NT2/D1 (cell line): ENCODE results near the gene GPR87.

Experiments
- DNase-seq: peaks from one replicate; pipeline ENCODE4 v3.0.0-alpha.2; 2011; ENCODE audit warnings: low read depth, low spot score
- H3K27me3 ChIP-seq: 2 replicates; pipeline ENCODE4 v1.6.0; 2011; ENCODE audit warnings: mild to moderate bottlenecking; ENCODE audit not compliant: insufficient read length, insufficient read depth
- H3K36me3 ChIP-seq: 2 replicates; pipeline ENCODE4 v1.6.1; 2011; ENCODE audit warnings: mild to moderate bottlenecking, low read length, mixed read lengths; ENCODE audit not compliant: insufficient read depth, insufficient read length
- H3K4me1 ChIP-seq: 2 replicates; pipeline ENCODE4 v1.5.1; 2011; ENCODE audit not compliant: insufficient read depth, insufficient read length
- H3K4me3 ChIP-seq: 2 replicates; pipeline ENCODE4 v1.5.1; 2011; ENCODE audit warnings: low read depth; ENCODE audit not compliant: insufficient read length
- H3K9ac ChIP-seq: 2 replicates; pipeline ENCODE4 v1.6.0; 2011; ENCODE audit warnings: low read depth; ENCODE audit not compliant: insufficient read length
- H3K9me3 ChIP-seq: 2 replicates; pipeline ENCODE4 v1.5.1; 2011; ENCODE audit warnings: mild to moderate bottlenecking, low read length; ENCODE audit not compliant: insufficient read depth
- SUZ12 ChIP-seq: IDR thresholded peaks from 2 replicates; pipeline ENCODE4 v1.6.1; 2011; ENCODE audit not compliant: insufficient read length, insufficient read depth; ENCODE audit errors: extremely low read depth
- YY1 ChIP-seq: IDR thresholded peaks from 2 replicates; pipeline ENCODE4 v1.6.1; 2011; ENCODE audit not compliant: insufficient read length, insufficient read depth
- ZNF274 ChIP-seq: IDR thresholded peaks from 2 replicates; pipeline ENCODE4 v1.6.1; 2011; ENCODE audit warnings: mild to moderate bottlenecking, low read depth, low read length

Gene GPR87

DNA sequence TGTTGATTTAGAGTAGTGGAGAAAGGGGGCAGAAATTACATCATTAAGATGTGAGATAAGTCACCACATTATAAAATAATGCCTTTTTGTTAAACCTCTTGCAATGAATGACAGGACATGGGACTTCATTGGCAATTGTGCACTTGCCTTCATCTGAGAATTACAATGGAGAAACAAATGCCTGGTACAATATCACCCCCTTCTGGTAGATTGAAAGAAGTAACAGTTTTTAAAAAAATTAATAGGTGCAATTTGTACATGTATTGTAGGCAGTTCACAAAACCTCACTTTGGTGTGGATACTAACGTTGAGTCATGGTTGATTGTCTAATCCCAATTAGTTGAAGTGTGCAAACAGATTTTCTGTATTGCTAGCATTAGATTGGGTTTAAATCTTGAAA is 33.7 kb downstream of the GPR87 start:
- TF ChIP-seq YY1 (no peak), ZNF274 (no peak), SUZ12 (no peak)

GRCh38 chr3:151281671-151282324 is 34.8 kb downstream of the GPR87 start:
- H3K4me1 ChIP-seq, result no peaks in the 10 kb centered on the region
- no peak for TF ChIP-seq ZNF274
- TF ChIP-seq YY1, result no peak
- TF ChIP-seq SUZ12, result no peak
- H3K27me3 ChIP-seq, result no peaks in the 10 kb centered on the region
- H3K4me3 ChIP-seq, result no peak overlapping the region
- H3K9ac ChIP-seq, result no peak overlapping the region
- no peaks in the 10 kb centered on the region for H3K36me3 ChIP-seq
- DNase-seq, result no peak
- H3K9me3 ChIP-seq, result no peaks in the 10 kb centered on the region

More for the DNA sequence above, 33.7 kb downstream of the GPR87 start:
- Histone ChIP-seq H3K27me3 (no peaks in the 10 kb centered on the region), H3K4me3 (no peak overlapping the region), H3K9me3 (no peaks in the 10 kb centered on the region), H3K9ac (no peak overlapping the region), H3K4me1 (no peaks in the 10 kb centered on the region), H3K36me3 (no peaks in the 10 kb centered on the region)
- DNase-seq, result peak; percentile 25

DNA sequence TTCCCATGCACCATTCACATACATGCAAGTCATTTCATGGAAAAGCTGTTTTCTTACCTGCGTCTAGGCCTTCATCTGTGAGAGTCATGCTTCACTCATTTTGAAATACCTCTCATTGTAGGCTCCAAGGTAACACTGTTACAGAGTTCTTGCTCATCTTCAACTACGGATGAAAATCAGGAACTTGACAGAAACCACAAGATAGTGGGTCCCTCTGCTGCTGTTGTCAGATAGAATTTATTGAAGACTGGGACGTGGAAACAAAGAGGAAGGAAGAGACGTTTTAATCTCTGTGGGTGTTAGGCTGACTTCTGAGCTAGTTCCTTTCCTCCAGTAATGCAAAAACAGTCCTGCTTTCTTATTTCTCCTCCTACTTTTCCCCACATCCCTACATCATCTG is 38.4 kb downstream of the GPR87 start, which contains the start of gene P2RY14:
P2RY14 (minus strand) TSS at position 313 of the 400 bp plus-strand sequence. CDS start 64,226 bp downstream, outside the sequence.
- H3K9me3 ChIP-seq, result no peaks in the 10 kb centered on the region
- H3K4me3 ChIP-seq, result no peak within 1 kb of the TSS
- no peak for TF ChIP-seq SUZ12
- no peak for TF ChIP-seq ZNF274
- TF ChIP-seq YY1, result no peak
- H3K9ac ChIP-seq, result no peak within 1 kb of the TSS
- no peaks in the 10 kb centered on the region for H3K4me1 ChIP-seq
- no peaks in the 10 kb centered on the region for H3K36me3 ChIP-seq
- no peaks in the 10 kb centered on the region for H3K27me3 ChIP-seq
- no peak for DNase-seq

- DNase-seq, result no peak
- H3K36me3 ChIP-seq, result no peaks in the 10 kb centered on the region
- no peak overlapping the region for H3K9ac ChIP-seq
- no peaks in the 10 kb centered on the region for H3K27me3 ChIP-seq
- H3K4me3 ChIP-seq, result no peak overlapping the region
- TF ChIP-seq YY1, result no peak
- TF ChIP-seq ZNF274, result no peak
- TF ChIP-seq SUZ12, result no peak
- no peaks in the 10 kb centered on the region for H3K4me1 ChIP-seq
- H3K9me3 ChIP-seq, result no peaks in the 10 kb centered on the region
Measured at GRCh38 chr3:151276687-151277042, 40.0 kb downstream of the GPR87 start.

DNA sequence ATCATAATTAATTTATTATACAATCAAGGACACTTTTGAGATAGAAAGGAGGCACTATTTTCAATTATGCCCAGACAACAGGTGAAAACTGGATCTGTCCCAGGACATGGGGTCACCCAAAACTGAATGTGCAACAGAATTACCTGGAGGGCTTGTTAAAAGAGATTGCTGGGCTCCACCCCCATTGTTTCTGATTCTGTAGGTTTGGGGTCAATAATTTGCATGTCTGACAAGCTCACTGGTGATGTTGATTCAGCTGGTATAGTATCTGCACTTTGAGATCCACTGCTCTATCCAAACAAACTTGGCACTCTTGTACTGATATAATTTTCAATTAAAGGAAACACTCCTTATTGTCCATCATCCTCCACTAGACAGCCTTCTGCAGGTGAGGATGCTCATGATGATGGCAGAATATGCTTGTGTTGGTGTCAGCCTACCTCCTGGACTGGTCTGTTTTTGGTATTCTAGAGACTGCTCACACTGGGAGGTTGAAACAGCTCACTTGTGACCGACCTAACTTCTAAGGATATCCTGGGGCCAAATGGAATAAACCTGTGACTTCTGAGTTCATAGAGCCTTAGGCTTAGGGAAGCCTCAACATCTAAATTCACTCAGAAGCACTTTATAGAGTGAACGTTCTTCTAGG is 40.5 kb downstream of the GPR87 start:
- Histone ChIP-seq H3K4me3 (no peak overlapping the region), H3K27me3 (no peaks in the 10 kb centered on the region), H3K9ac (no peak overlapping the region), H3K36me3 (no peaks in the 10 kb centered on the region), H3K4me1 (no peaks in the 10 kb centered on the region), H3K9me3 (no peaks in the 10 kb centered on the region)
- TF ChIP-seq SUZ12 (no peak), YY1 (no peak), ZNF274 (no peak)
- no peak for DNase-seq

- no peak for DNase-seq
- no peak overlapping the region for H3K9ac ChIP-seq
- no peaks in the 10 kb centered on the region for H3K4me1 ChIP-seq
- no peaks in the 10 kb centered on the region for H3K27me3 ChIP-seq
- TF ChIP-seq ZNF274 (no peak), YY1 (no peak), SUZ12 (no peak)
- no peak overlapping the region for H3K4me3 ChIP-seq
- H3K36me3 ChIP-seq, result no peaks in the 10 kb centered on the region
- no peaks in the 10 kb centered on the region for H3K9me3 ChIP-seq
Measured at GRCh38 chr3:151275091-151275490, 41.5 kb downstream of the GPR87 start.

DNA sequence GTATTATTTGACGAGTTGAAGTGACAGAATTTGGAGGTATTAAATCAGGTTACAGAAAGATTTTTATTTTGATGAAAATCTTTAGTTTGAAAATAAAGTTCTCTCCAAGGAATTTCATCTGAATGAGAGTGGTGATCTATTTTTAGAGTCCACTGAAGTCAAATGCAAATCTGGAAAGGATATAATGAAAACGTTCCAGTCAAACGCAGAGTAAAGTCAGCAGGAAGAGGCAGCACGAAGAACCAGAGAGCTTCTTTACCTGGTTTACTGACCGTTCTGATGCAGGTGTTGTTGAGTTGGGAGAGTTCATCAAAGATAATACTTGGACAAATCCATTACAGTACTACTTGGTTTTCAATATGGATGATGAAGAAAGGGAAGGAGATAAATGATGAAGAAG is 47.0 kb downstream of the GPR87 start:
- Histone ChIP-seq H3K4me3 (no peak overlapping the region), H3K9me3 (no peaks in the 10 kb centered on the region), H3K9ac (no peak overlapping the region), H3K27me3 (no peaks in the 10 kb centered on the region), H3K36me3 (no peaks in the 10 kb centered on the region), H3K4me1 (no peaks in the 10 kb centered on the region)
- TF ChIP-seq SUZ12, result no peak
- TF ChIP-seq ZNF274, result no peak
- TF ChIP-seq YY1, result no peak
- no peak for DNase-seq
